CD14-positive monocyte (primary cell): ENCODE results near the gene CNTNAP2. TPM values are rescaled to one million over a fixed set of nuclear protein-coding genes. Genes with fewer than 3 reads are reported as not detected.

Source experiments
- DNase-seq, 3 donors: peaks; one replicate each; pipeline ENCODE4 v3.0.0-alpha.2; 2011 to 2022
- H2AFZ ChIP-seq: 2 replicates; pipeline ENCODE4 v1.6.0; 2012; ENCODE audit warnings: mild to moderate bottlenecking, low read depth, low read length, inconsistent platforms; ENCODE audit not compliant: insufficient read depth, poor library complexity, severe bottlenecking
- H3K27ac ChIP-seq, 2 donors: 1 replicate in 1 of 2; 2 replicates in 1 of 2; pipeline ENCODE4 v1.5.1; 2012 to 2013; ENCODE audit warnings: low read length in 2 of 2, control low read depth in 1 of 2, inconsistent platforms in 1 of 2, low read depth in 1 of 2, mild to moderate bottlenecking in 1 of 2
- H3K27me3 ChIP-seq, 2 donors: one replicate each; pipeline versions ENCODE4 v1.6.0 to v1.6.1; 2011 to 2013; ENCODE audit warnings: low read length in 2 of 2; ENCODE audit not compliant: control insufficient read depth in 2 of 2, insufficient read depth in 2 of 2
- H3K36me3 ChIP-seq, 2 donors: replicated peaks in 1 of 2; 1 replicate in 1 of 2; 2 replicates in 1 of 2; pipeline versions ENCODE4 v1.5.1 to v1.6.1; 2012 to 2013; ENCODE audit warnings: low read length in 2 of 2, control low read depth in 1 of 2, inconsistent platforms in 1 of 2, mild to moderate bottlenecking in 1 of 2; ENCODE audit not compliant: insufficient read depth in 2 of 2, control insufficient read depth in 1 of 2
- H3K4me1 ChIP-seq, 2 donors: 1 replicate in 1 of 2; 2 replicates in 1 of 2; pipeline versions ENCODE4 v1.5.1 to v1.6.1; 2012 to 2013; ENCODE audit warnings: low read length in 2 of 2, control low read depth in 1 of 2, inconsistent platforms in 1 of 2, mild to moderate bottlenecking in 1 of 2, moderate library complexity in 1 of 2; ENCODE audit not compliant: insufficient read depth in 2 of 2, control insufficient read depth in 1 of 2
- H3K4me2 ChIP-seq: replicated peaks from 2 replicates; pipeline ENCODE3; 2012; ENCODE audit warnings: low read length, moderate library complexity, mild to moderate bottlenecking; ENCODE audit not compliant: poor library complexity, severe bottlenecking; ENCODE audit errors: extremely low read depth
- H3K4me3 ChIP-seq, 3 experiments: fragments of 200-600 bp in 1 of 3; sonication (generic) in 1 of 3; replicated peaks in 1 of 3; 1 replicate in 2 of 3; 2 replicates in 1 of 3; pipeline ENCODE4 v1.5.1; 2011 to 2013; ENCODE audit warnings: low read length in 3 of 3, mild to moderate bottlenecking in 3 of 3, control low read depth in 2 of 3, low read depth in 2 of 3, inconsistent platforms in 1 of 3, moderate library complexity in 1 of 3
- H3K79me2 ChIP-seq: 2 replicates; pipeline ENCODE4 v1.6.0; 2012; ENCODE audit warnings: mild to moderate bottlenecking, control low read depth, inconsistent platforms, low read length, moderate library complexity; ENCODE audit not compliant: insufficient read depth
- H3K9ac ChIP-seq: 2 replicates; pipeline ENCODE4 v1.6.0; 2017; ENCODE audit warnings: low read length, mild to moderate bottlenecking; ENCODE audit not compliant: insufficient read depth, poor library complexity, severe bottlenecking
- H3K9me3 ChIP-seq, 2 donors: replicated peaks in 1 of 2; 1 replicate in 1 of 2; 2 replicates in 1 of 2; pipeline versions ENCODE4 v1.5.1 to v1.6.1; 2012 to 2013; ENCODE audit warnings: low read length in 2 of 2, control low read depth in 1 of 2; ENCODE audit not compliant: control insufficient read depth in 1 of 2, insufficient read depth in 1 of 2
- H4K20me1 ChIP-seq: 2 replicates; pipeline ENCODE4 v1.6.0; 2012; ENCODE audit warnings: mild to moderate bottlenecking, low read length, control low read depth, moderate library complexity; ENCODE audit not compliant: insufficient read depth
- H3K27ac Mint-ChIP-seq, 7 donors: one replicate each; pipeline ENCODE4 v1.8.0; 2020; ENCODE audit warnings: mild to moderate bottlenecking in 7 of 7, mixed read lengths in 7 of 7, moderate library complexity in 6 of 7, inconsistent platforms in 2 of 7
- H3K27me3 Mint-ChIP-seq, 3 donors: one replicate each; pipeline ENCODE4 v1.8.0; 2021 to 2022; ENCODE audit warnings: low read depth in 3 of 3, mild to moderate bottlenecking in 3 of 3, mixed read lengths in 3 of 3, moderate library complexity in 3 of 3, inconsistent platforms in 1 of 3
- H3K36me3 Mint-ChIP-seq, 2 donors: one replicate each; pipeline ENCODE4 v1.8.0; 2020; ENCODE audit warnings: mixed read lengths in 2 of 2, inconsistent platforms in 1 of 2, mild to moderate bottlenecking in 1 of 2
- H3K4me1 Mint-ChIP-seq: one replicate; pipeline ENCODE4 v1.8.0; 2020; ENCODE audit warnings: mild to moderate bottlenecking, mixed read lengths
- H3K4me3 Mint-ChIP-seq, 2 donors: one replicate each; pipeline ENCODE4 v1.8.0; 2020; ENCODE audit warnings: mild to moderate bottlenecking in 2 of 2, mixed read lengths in 2 of 2, moderate library complexity in 1 of 2
- H3K9me3 Mint-ChIP-seq, 7 donors: one replicate each; pipeline ENCODE4 v1.8.0; 2020 to 2022; ENCODE audit warnings: mixed read lengths in 7 of 7, mild to moderate bottlenecking in 6 of 7, moderate library complexity in 6 of 7, inconsistent platforms in 2 of 7
- CTCF ChIP-seq: fragments of 200-600 bp; IDR thresholded peaks from one replicate; pipeline ENCODE4 v1.8.0; 2022; ENCODE audit warnings: antibody characterized with exemption, mild to moderate bottlenecking
- whole genome bisulfite sequencing: methylation state at CpG from one replicate; pipeline ENCODE4 v1.1.5; 2013; ENCODE audit warnings: missing lambda C conversion rate; ENCODE audit not compliant: insufficient coverage; 5-methylcytosine and 5-hydroxymethylcytosine counted together
- intact Hi-C, 2 donors: fragments of 100-400 bp; cut with micrococcal nuclease; formaldehyde crosslinking; loops; one replicate each; pipeline versions ENCODE4 v1.15.0 to v1.15.1; 2023
- polyA plus RNA-seq, 3 donors: library from polyadenylated mRNA; depleted of rRNA in 1 of 3; unstranded in 2 of 3; stranded (reverse) in 1 of 3; fragments of 300-500 nt in 2 of 3; fragments of >200 nt in 1 of 3; fragmentation: Illumina TruSeq in 2 of 3; gene quantifications; 1 replicate in 2 of 3; 2 replicates in 1 of 3; pipeline ENCODE4 v1.2.3, GENCODE V29; 2012 to 2021

Gene CNTNAP2
- polyA plus RNA-seq, 3 donors: 0.01 TPM; not detected in 2

GRCh38 chr7:147497246-147497645 is 1380.6 kb downstream of the CNTNAP2 start:
- Histone ChIP-seq H3K36me3 (no peaks in the 10 kb centered on the region), H3K27me3 (no peaks in the 10 kb centered on the region), H3K4me1 (no peaks in the 10 kb centered on the region), H2AFZ (no peak overlapping the region), H4K20me1 (no peaks in the 10 kb centered on the region), H3K4me2 (no peak overlapping the region), H3K9ac (no peak overlapping the region), H3K9me3 (peaks cover 3 to 11% of the 10 kb centered on the region in 2 donors), H3K27ac (no peak overlapping the region), H3K4me3 (no peak overlapping the region), H3K79me2 (no peaks in the 10 kb centered on the region)
- Mint-ChIP-seq H3K27ac (no peak overlapping the region), H3K9me3 (peaks cover 0 to 6% (median 4%) of the 10 kb centered on the region in 7 donors), H3K27me3 (no peaks in the 10 kb centered on the region), H3K36me3 (no peaks in the 10 kb centered on the region), H3K4me1 (no peaks in the 10 kb centered on the region), H3K4me3 (no peak overlapping the region)
- no CpG with 5 or more reads among the region's 1 CpG for WGBS
- TF ChIP-seq CTCF: no peak
- DNase-seq: no peak
- intact Hi-C loops: no loop called here

- H3K4me1 Mint-ChIP-seq: no peaks in the 10 kb centered on the region
Measured at GRCh38 chr7:147498081-147498480, 1381.5 kb downstream of the CNTNAP2 start.

More at GRCh38 chr7:147498081-147498480, 1381.5 kb downstream of the CNTNAP2 start:
- no peak for DNase-seq
- Histone ChIP-seq H3K4me2 (no peak overlapping the region), H3K79me2 (no peaks in the 10 kb centered on the region), H3K27me3 (no peaks in the 10 kb centered on the region), H3K36me3 (no peaks in the 10 kb centered on the region), H4K20me1 (no peaks in the 10 kb centered on the region), H3K27ac (no peak overlapping the region), H2AFZ (no peak overlapping the region), H3K9me3 (peaks cover 3 to 12% of the 10 kb centered on the region in 2 donors), H3K4me3 (no peak overlapping the region), H3K9ac (no peak overlapping the region), H3K4me1 (no peaks in the 10 kb centered on the region)
- H3K9me3 Mint-ChIP-seq: peaks cover 0 to 6% (median under 1%) of the 10 kb centered on the region in 7 donors
- WGBS: no CpG with 5 or more reads among the region's 2 CpGs
- no peak overlapping the region for H3K4me3 Mint-ChIP-seq
- no peak for TF ChIP-seq CTCF
- H3K36me3 Mint-ChIP-seq: no peaks in the 10 kb centered on the region
- no peaks in the 10 kb centered on the region for H3K27me3 Mint-ChIP-seq
- intact Hi-C loops: no loop called here
- no peak overlapping the region for H3K27ac Mint-ChIP-seq
